Right hindlimb (tissue), 1 donor: ENCODE measurements around the gene PLEKHO2.

Experiments used
- DNase-seq: peaks from one replicate; pipeline ENCODE4 v3.0.0-alpha.2; 2018

PLEKHO2 gene

GRCh38 chr15:64825431-64826294, 16.1 kb upstream of the PLEKHO2 start, which contains the start of gene PIF1:
Gene PIF1, minus strand, starts transcription at chr15:64825647. Its CDS starts 1,312 bp downstream, at chr15:64824335.
- DNase-seq = peak; percentile 96

- no peak for DNase-seq
Observed at GRCh38 chr15:64828985-64829384, 12.7 kb upstream of the PLEKHO2 start.

GRCh38 chr15:64833690-64834089, 8.0 kb upstream of the PLEKHO2 start:
- no peak for DNase-seq

GRCh38 chr15:64836023-64836536, 5.6 kb upstream of the PLEKHO2 start:
- no peak for DNase-seq

GRCh38 chr15:64837502-64837901, 4.2 kb upstream of the PLEKHO2 start:
- no peak for DNase-seq

- no peak for DNase-seq
Observed at GRCh38 chr15:64841060-64841343, 713 bp upstream of the PLEKHO2 start.

GRCh38 chr15:64842096-64842939, 603 bp downstream of the PLEKHO2 start:
- DNase-seq = no peak

- DNase-seq = no peak
Observed at GRCh38 chr15:64842986-64843561, 1.4 kb downstream of the PLEKHO2 start.

- no peak for DNase-seq
Observed at GRCh38 chr15:64843991-64844390, 2.3 kb downstream of the PLEKHO2 start.

GRCh38 chr15:64844576-64845145, 2.9 kb downstream of the PLEKHO2 start:
- DNase-seq = no peak

GRCh38 chr15:64845183-64845611, 3.5 kb downstream of the PLEKHO2 start:
- peak; percentile 67 for DNase-seq

- no peak for DNase-seq
Observed at GRCh38 chr15:64845831-64846595, 4.3 kb downstream of the PLEKHO2 start.

GRCh38 chr15:64847016-64847415, 5.3 kb downstream of the PLEKHO2 start:
- DNase-seq = no peak

- no peak for DNase-seq
Observed at GRCh38 chr15:64847448-64847847, 5.7 kb downstream of the PLEKHO2 start.

GRCh38 chr15:64847876-64848716, 6.4 kb downstream of the PLEKHO2 start:
- no peak for DNase-seq

GRCh38 chr15:64850778-64851502, 9.2 kb downstream of the PLEKHO2 start:
- DNase-seq = no peak

GRCh38 chr15:64851503-64851840, 9.8 kb downstream of the PLEKHO2 start:
- no peak for DNase-seq

GRCh38 chr15:64854041-64854440, 12.3 kb downstream of the PLEKHO2 start:
- no peak for DNase-seq

- DNase-seq = no peak
Observed at GRCh38 chr15:64854526-64854925, 12.8 kb downstream of the PLEKHO2 start.

GRCh38 chr15:64855205-64855975, 13.7 kb downstream of the PLEKHO2 start:
- no peak for DNase-seq
